GM12878 (cell line): ENCODE data around the gene CHD6. TPM values are rescaled to one million over a fixed set of nuclear protein-coding genes. Genes with fewer than 3 reads are reported as not detected.

ENCODE experiments used
- ATAC-seq: fragments of 200-7000 bp; cut with Tn5 transposase; 3 replicates; pipeline ENCODE4 v1.9.1; 2020; ENCODE audit warnings: mild to moderate bottlenecking, moderate library complexity
- BruUV-seq: library from RNA; stranded (reverse); fragments of 400-500 nt; replicated peaks from 2 replicates; lab custom pipeline; 2021; lab: Mats Ljungman, UMichigan
- CTCF ChIA-PET: fragments of 300-600 bp; sonication (Branson Sonifier 250); formaldehyde crosslinking; extraction: SDS; loops from one replicate; lab custom pipeline; 2021; ENCODE audit warnings: inconsistent platforms; lab: Yijun Ruan, JAX
- POLR2A ChIA-PET: fragments of 350-600 bp; formaldehyde crosslinking; extraction: SDS; loops from one replicate; lab custom pipeline; 2021; ENCODE audit warnings: inconsistent platforms; lab: Charles Lee
- RAD21 ChIA-PET: fragments of 300-600 bp; sonication (Branson Sonifier 250); formaldehyde crosslinking; loops from one replicate; lab custom pipeline; 2023; ENCODE audit warnings: antibody characterized with exemption; ENCODE audit not compliant: unreplicated experiment; lab: Charles Lee
- SMC1A ChIA-PET: fragments of 300-600 bp; sonication (Branson Sonifier 250); formaldehyde crosslinking; loops from one replicate; lab custom pipeline; 2023; ENCODE audit not compliant: unreplicated experiment, uncharacterized antibody; lab: Charles Lee
- DNase-seq: peaks from one replicate; pipeline ENCODE4 v3.0.0-alpha.2; 2011; ENCODE audit warnings: low read depth, low spot score
- FAIRE-seq: peaks from 3 replicates; lab custom pipeline; 2011; peaks lifted over from hg19 to GRCh38; lab: Jason Lieb, UNC
- H2AFZ ChIP-seq: 2 replicates; pipeline ENCODE4 v1.6.0; 2011; ENCODE audit warnings: low read depth, low read length, control low read depth; ENCODE audit not compliant: control insufficient read depth
- H3K27ac ChIP-seq: 2 replicates; pipeline ENCODE4 v1.5.1; 2011; ENCODE audit warnings: control low read depth; ENCODE audit not compliant: control insufficient read depth, insufficient read depth
- H3K27me3 ChIP-seq, 2 experiments: replicated peaks in 1 of 2; 2 replicates each; pipeline versions ENCODE4 v1.6.0 to v1.6.1; 2011; ENCODE audit warnings: low read length in 1 of 2; ENCODE audit not compliant: control insufficient read depth in 2 of 2, insufficient read depth in 2 of 2
- H3K36me3 ChIP-seq, 2 experiments: 2 replicates each; pipeline ENCODE4 v1.5.1; 2011; ENCODE audit warnings: low read length in 1 of 2; ENCODE audit not compliant: control insufficient read depth in 2 of 2, insufficient read depth in 2 of 2
- H3K4me1 ChIP-seq: 2 replicates; pipeline ENCODE4 v1.6.1; 2011; ENCODE audit warnings: mild to moderate bottlenecking, low read length, moderate library complexity, mixed read lengths; ENCODE audit not compliant: control insufficient read depth, insufficient read depth
- H3K4me2 ChIP-seq: 2 replicates; pipeline ENCODE4 v1.6.0; 2011; ENCODE audit warnings: control low read depth; ENCODE audit not compliant: control insufficient read depth, insufficient read depth
- H3K4me3 ChIP-seq: fragments of 200-600 bp; sonication (generic); 2 replicates; pipeline ENCODE4 v1.5.1; 2016
- H3K79me2 ChIP-seq: 2 replicates; pipeline ENCODE4 v1.6.0; 2011; ENCODE audit warnings: low read length; ENCODE audit not compliant: control insufficient read depth, insufficient read depth
- H3K9ac ChIP-seq: 2 replicates; pipeline ENCODE4 v1.8.0; 2011; ENCODE audit warnings: low read length, control low read depth, mixed read lengths; ENCODE audit not compliant: control insufficient read depth, insufficient read depth
- H3K9me3 ChIP-seq: replicated peaks from 3 replicates; pipeline ENCODE4 v1.5.1; 2011; ENCODE audit warnings: mild to moderate bottlenecking, low read length; ENCODE audit not compliant: control insufficient read depth, insufficient read depth
- H4K20me1 ChIP-seq: 2 replicates; pipeline ENCODE4 v1.6.0; 2011; ENCODE audit not compliant: control insufficient read depth, insufficient read depth
- BACH1 ChIP-seq: fragments of 450-650 bp; IDR thresholded peaks from 2 replicates; pipeline ENCODE4 v1.6.1; 2017; ENCODE audit warnings: mild to moderate bottlenecking, borderline replicate concordance
- CBFB ChIP-seq: IDR thresholded peaks from 2 replicates; pipeline ENCODE4 v1.6.1; 2016; ENCODE audit warnings: antibody characterized with exemption, low read depth
- EP300 ChIP-seq, 2 experiments: fragments of 150-350 bp in 1 of 2; IDR thresholded peaks; 2 replicates each; pipeline ENCODE4 v1.6.1; 2011 to 2012; ENCODE audit warnings: low read depth in 2 of 2, low read length in 2 of 2, borderline replicate concordance in 1 of 2, improper control_type of control experiment in 1 of 2, inconsistent platforms in 1 of 2; ENCODE audit not compliant: control insufficient read depth in 1 of 2
- FOXK2 ChIP-seq: fragments of 450-650 bp; IDR thresholded peaks from 2 replicates; pipeline ENCODE4 v1.6.1; 2017; ENCODE audit warnings: mild to moderate bottlenecking, moderate library complexity
- KAT2A ChIP-seq: conservative IDR thresholded peaks from 2 replicates; pipeline ENCODE4 v1.6.1; 2011; ENCODE audit warnings: low read depth, low read length; ENCODE audit not compliant: control insufficient read depth
- MTA2 ChIP-seq: fragments of 450-650 bp; IDR thresholded peaks from 2 replicates; pipeline ENCODE4 v1.6.1; 2016; ENCODE audit warnings: low read depth, mild to moderate bottlenecking, moderate library complexity
- POU2F2 ChIP-seq: IDR thresholded peaks from 3 replicates; pipeline ENCODE4 v1.6.1; 2011; ENCODE audit warnings: low read depth, mild to moderate bottlenecking, low read length, borderline replicate concordance
- RCOR1 ChIP-seq: conservative IDR thresholded peaks from 2 replicates; pipeline ENCODE4 v1.6.1; 2012; ENCODE audit warnings: low read depth, low read length, improper control_type of control experiment
- RUNX3 ChIP-seq: IDR thresholded peaks from 2 replicates; pipeline ENCODE4 v1.6.1; 2012; ENCODE audit warnings: low read length, inconsistent platforms
- SMARCA5 ChIP-seq: fragments of 450-650 bp; IDR thresholded peaks from 2 replicates; pipeline ENCODE4 v1.6.1; 2017; ENCODE audit warnings: mild to moderate bottlenecking
- SP1 ChIP-seq: IDR thresholded peaks from one replicate; pipeline ENCODE4 v1.6.1; 2011; ENCODE audit warnings: low read depth, low read length
- SREBF2 ChIP-seq: IDR thresholded peaks from 2 replicates; pipeline ENCODE4 v1.6.1; 2012; ENCODE audit warnings: mild to moderate bottlenecking, low read length
- ZZZ3 ChIP-seq: IDR thresholded peaks from 2 replicates; pipeline ENCODE4 v1.6.1; 2011; ENCODE audit warnings: low read depth; ENCODE audit not compliant: control insufficient read depth, insufficient read length
- WGBS: methylation state at CpG from one replicate; pipeline ENCODE4 v1.1.6; 2016; ENCODE audit warnings: low lambda C conversion rate; ENCODE audit not compliant: insufficient replicate concordance, insufficient coverage; ENCODE audit errors: missing lambda C conversion rate; 5-methylcytosine and 5-hydroxymethylcytosine counted together
- in situ Hi-C: fragments of 300-500 bp; cut with MboI; formaldehyde crosslinking; loops from 9 replicates; pipeline ENCODE4 v1.14.3; 2018; ENCODE audit warnings: mixed read lengths
- intact Hi-C: fragments of 100-400 bp; cut with micrococcal nuclease; formaldehyde crosslinking; loops from one replicate; pipeline ENCODE4 v1.14.2; 2022; ENCODE audit not compliant: unreplicated experiment
- polyA plus RNA-seq, 11 experiments: library from polyadenylated mRNA; depleted of rRNA in 4 of 11; unstranded in 6 of 11; stranded (reverse) in 5 of 11; fragments of >200 nt; fragmentation: Nextera tagmentation in 4 of 11; fragmentation: Illumina TruSeq in 1 of 11; extraction: Ambion mirVana in 4 of 11; extraction: Trizol in 1 of 11; gene quantifications; 1 replicate in 1 of 11; 2 replicates in 10 of 11; pipeline versions ENCODE4 v1.2.1 to v1.2.3, GENCODE V29; 2011 to 2016; ENCODE audit warnings: inconsistent platforms in 2 of 11, missing spikeins in 2 of 11, low read depth in 1 of 11
- total RNA-seq, 4 experiments: library from RNA; depleted of rRNA in 3 of 4; stranded (reverse); fragments of >200 nt in 3 of 4; fragmentation: Illumina TruSeq in 1 of 4; extraction: Trizol in 1 of 4; gene quantifications; 2 replicates each; pipeline versions ENCODE4 v1.2.1 to v1.2.3, GENCODE V29; 2013 to 2021
- TF ChIP-seq, protein P1 (sequence below): fragments of 450-650 bp; IDR thresholded peaks from 2 replicates; pipeline ENCODE4 v1.6.1; 2018; ENCODE audit warnings: mild to moderate bottlenecking, low read depth, moderate library complexity; ENCODE audit not compliant: partially characterized antibody
- TF ChIP-seq, protein P2 (sequence below): IDR thresholded peaks from 2 replicates; pipeline ENCODE4 v1.6.1; 2012; ENCODE audit warnings: improper control_type of control experiment, low read depth, low read length; ENCODE audit not compliant: insufficient replicate concordance
- TF ChIP-seq, protein P3 (sequence below): IDR thresholded peaks from 2 replicates; pipeline ENCODE4 v1.6.1; 2012; ENCODE audit warnings: low read depth, low read length, improper control_type of control experiment

CHD6 gene
- total and polyA plus RNA-seq, 10 of the 15 experiments (the other 5 are each of a cell fraction or from before 2014, with no cell fraction given), result 4.3 to 25.5 (median 17.1) TPM

DNA sequence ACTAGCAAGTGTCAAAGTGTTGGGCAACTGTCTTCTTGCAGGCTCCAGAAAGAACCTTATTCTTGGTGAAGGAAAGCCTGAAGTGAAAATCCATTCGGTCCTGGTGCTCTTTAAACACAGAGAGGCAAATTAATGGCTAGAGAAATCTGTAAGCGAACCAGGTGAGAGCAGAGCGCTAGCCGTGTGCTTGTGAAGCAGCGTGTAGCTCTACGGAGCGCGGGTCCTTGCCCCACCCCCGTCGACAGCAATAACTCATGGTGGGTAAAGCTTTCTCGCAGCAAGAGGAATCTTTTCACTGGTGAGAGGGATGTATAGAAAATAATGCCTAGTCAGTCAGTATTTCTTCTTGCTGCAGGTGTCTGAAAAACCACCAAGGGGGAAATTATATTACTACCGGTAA lies 214.6 kb downstream of the CHD6 start (continued):
- TF ChIP-seq KAT2A, result no peak
- no peak for TF ChIP-seq SMARCA5
- TF ChIP-seq, protein P1, sequence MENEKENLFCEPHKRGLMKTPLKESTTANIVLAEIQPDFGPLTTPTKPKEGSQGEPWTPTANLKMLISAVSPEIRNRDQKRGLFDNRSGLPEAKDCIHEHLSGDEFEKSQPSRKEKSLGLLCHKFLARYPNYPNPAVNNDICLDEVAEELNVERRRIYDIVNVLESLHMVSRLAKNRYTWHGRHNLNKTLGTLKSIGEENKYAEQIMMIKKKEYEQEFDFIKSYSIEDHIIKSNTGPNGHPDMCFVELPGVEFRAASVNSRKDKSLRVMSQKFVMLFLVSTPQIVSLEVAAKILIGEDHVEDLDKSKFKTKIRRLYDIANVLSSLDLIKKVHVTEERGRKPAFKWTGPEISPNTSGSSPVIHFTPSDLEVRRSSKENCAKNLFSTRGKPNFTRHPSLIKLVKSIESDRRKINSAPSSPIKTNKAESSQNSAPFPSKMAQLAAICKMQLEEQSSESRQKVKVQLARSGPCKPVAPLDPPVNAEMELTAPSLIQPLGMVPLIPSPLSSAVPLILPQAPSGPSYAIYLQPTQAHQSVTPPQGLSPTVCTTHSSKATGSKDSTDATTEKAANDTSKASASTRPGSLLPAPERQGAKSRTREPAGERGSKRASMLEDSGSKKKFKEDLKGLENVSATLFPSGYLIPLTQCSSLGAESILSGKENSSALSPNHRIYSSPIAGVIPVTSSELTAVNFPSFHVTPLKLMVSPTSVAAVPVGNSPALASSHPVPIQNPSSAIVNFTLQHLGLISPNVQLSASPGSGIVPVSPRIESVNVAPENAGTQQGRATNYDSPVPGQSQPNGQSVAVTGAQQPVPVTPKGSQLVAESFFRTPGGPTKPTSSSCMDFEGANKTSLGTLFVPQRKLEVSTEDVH, result no peak

DNA sequence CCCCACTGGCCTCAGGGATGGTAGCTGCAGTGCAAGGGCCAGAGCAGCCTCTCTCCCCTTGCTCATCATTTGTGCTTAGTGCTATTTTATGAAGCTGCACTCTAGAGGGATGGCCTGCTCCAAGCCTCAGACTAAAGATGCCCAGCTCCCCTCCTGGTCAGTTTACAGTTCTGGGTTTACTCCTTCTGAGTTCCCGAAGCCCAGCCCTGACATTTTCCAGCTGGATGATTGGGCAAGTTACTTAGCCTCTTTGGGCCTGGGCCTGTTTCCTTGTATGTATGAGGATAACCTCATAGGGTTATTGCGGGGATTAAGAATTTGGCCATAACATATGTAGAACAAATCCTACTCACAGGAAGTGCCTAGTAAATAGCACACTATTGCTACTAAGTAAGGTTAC lies 219.8 kb downstream of the CHD6 start:
- ChIA-PET SMC1A (no interaction called here), RAD21 (no interaction called here), CTCF (interaction anchor here (1.9 kb wide), 1 partner anchor 13 kb away, joined by 4 read pairs; no protein-coding TSS in a partner anchor), POLR2A (interaction anchor here (1.1 kb wide), 1 partner anchor 13 kb away, joined by 3 read pairs; no protein-coding TSS in a partner anchor)
- BruUV-seq, result no TSS peak
- no peaks in the 10 kb centered on the region for H3K27me3 ChIP-seq
- no peak for DNase-seq
- H3K9me3 ChIP-seq, result no peaks in the 10 kb centered on the region
- no peaks in the 10 kb centered on the region for H4K20me1 ChIP-seq
- H3K9ac ChIP-seq, result no peak overlapping the region
- no peak overlapping the region for H2AFZ ChIP-seq
- H3K27ac ChIP-seq, result no peak overlapping the region
- in situ Hi-C loops (no loop called here), intact Hi-C loops (no loop called here)
- 96% methylated on average over 2 of the region's 2 CpGs for WGBS
- H3K4me3 ChIP-seq, result no peak overlapping the region
- no peaks in the 10 kb centered on the region for H3K79me2 ChIP-seq
- no peak overlapping the region for H3K4me2 ChIP-seq
- no peaks in the 10 kb centered on the region for H3K4me1 ChIP-seq
- H3K36me3 ChIP-seq, result no peaks in the 10 kb centered on the region; a peak in 1 of 4 replicates
- FAIRE-seq, result no peak
- ATAC-seq, result no peak
- TF ChIP-seq, protein P2, sequence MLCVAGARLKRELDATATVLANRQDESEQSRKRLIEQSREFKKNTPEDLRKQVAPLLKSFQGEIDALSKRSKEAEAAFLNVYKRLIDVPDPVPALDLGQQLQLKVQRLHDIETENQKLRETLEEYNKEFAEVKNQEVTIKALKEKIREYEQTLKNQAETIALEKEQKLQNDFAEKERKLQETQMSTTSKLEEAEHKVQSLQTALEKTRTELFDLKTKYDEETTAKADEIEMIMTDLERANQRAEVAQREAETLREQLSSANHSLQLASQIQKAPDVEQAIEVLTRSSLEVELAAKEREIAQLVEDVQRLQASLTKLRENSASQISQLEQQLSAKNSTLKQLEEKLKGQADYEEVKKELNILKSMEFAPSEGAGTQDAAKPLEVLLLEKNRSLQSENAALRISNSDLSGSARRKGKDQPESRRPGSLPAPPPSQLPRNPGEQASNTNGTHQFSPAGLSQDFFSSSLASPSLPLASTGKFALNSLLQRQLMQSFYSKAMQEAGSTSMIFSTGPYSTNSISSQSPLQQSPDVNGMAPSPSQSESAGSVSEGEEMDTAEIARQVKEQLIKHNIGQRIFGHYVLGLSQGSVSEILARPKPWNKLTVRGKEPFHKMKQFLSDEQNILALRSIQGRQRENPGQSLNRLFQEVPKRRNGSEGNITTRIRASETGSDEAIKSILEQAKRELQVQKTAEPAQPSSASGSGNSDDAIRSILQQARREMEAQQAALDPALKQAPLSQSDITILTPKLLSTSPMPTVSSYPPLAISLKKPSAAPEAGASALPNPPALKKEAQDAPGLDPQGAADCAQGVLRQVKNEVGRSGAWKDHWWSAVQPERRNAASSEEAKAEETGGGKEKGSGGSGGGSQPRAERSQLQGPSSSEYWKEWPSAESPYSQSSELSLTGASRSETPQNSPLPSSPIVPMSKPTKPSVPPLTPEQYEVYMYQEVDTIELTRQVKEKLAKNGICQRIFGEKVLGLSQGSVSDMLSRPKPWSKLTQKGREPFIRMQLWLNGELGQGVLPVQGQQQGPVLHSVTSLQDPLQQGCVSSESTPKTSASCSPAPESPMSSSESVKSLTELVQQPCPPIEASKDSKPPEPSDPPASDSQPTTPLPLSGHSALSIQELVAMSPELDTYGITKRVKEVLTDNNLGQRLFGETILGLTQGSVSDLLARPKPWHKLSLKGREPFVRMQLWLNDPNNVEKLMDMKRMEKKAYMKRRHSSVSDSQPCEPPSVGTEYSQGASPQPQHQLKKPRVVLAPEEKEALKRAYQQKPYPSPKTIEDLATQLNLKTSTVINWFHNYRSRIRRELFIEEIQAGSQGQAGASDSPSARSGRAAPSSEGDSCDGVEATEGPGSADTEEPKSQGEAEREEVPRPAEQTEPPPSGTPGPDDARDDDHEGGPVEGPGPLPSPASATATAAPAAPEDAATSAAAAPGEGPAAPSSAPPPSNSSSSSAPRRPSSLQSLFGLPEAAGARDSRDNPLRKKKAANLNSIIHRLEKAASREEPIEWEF, result no peak
- TF ChIP-seq FOXK2, result no peak
- no peak for TF ChIP-seq SP1
- no peak for TF ChIP-seq POU2F2
- no peak for TF ChIP-seq RUNX3
- no peak for TF ChIP-seq MTA2
- TF ChIP-seq CBFB, result no peak
- TF ChIP-seq BACH1, result no peak
- no peak for TF ChIP-seq RCOR1
- TF ChIP-seq ZZZ3, result no peak
- no peak for TF ChIP-seq SREBF2
- TF ChIP-seq EP300 (IDR thresholded peaks at IDR 0.05; ENCODE audit: borderline replicate concordance in 1 of 2, control insufficient read depth in 1 of 2, low read depth in 2 of 2, low read length in 2 of 2), result no peak
- TF ChIP-seq, protein P3, sequence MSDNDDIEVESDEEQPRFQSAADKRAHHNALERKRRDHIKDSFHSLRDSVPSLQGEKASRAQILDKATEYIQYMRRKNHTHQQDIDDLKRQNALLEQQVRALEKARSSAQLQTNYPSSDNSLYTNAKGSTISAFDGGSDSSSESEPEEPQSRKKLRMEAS, result no peak
